Trophoblast cell (in vitro differentiated cells and primary cell): ENCODE results near the gene RLF.
A peak's percentile ranks its signal among the peaks of the same experiment; 100 is the strongest.
"Not testable (repeated sequence)": the region's sequence is repeated elsewhere in the genome, so short reads cannot be mapped to it uniquely, and the experiment has no call there.

Source experiments
- DNase-seq, 2 donors: peaks; one replicate each; pipeline ENCODE4 v3.0.0-alpha.2; 2016
- H2AFZ ChIP-seq: 2 replicates; pipeline ENCODE4 v1.6.1; 2013; ENCODE audit warnings: low read length, moderate library complexity, mild to moderate bottlenecking; ENCODE audit not compliant: insufficient read depth, poor library complexity
- H2AK5ac ChIP-seq: 2 replicates; pipeline ENCODE4 v1.6.1; 2013; ENCODE audit warnings: mild to moderate bottlenecking, low read length
- H2BK120ac ChIP-seq: 2 replicates; pipeline ENCODE4 v1.6.1; 2013; ENCODE audit warnings: low read length, mild to moderate bottlenecking, moderate library complexity; ENCODE audit not compliant: insufficient read depth, poor library complexity
- H2BK12ac ChIP-seq: 2 replicates; pipeline ENCODE4 v1.6.1; 2013; ENCODE audit warnings: mild to moderate bottlenecking, low read length, moderate library complexity
- H2BK5ac ChIP-seq: 2 replicates; pipeline ENCODE4 v1.6.1; 2013; ENCODE audit warnings: low read length, low read depth, moderate library complexity, mild to moderate bottlenecking; ENCODE audit not compliant: poor library complexity
- H3K14ac ChIP-seq: 2 replicates; pipeline ENCODE4 v1.6.1; 2013; ENCODE audit warnings: mild to moderate bottlenecking, low read length
- H3K18ac ChIP-seq: 2 replicates; pipeline ENCODE4 v1.6.1; 2013; ENCODE audit warnings: mild to moderate bottlenecking, low read length
- H3K23ac ChIP-seq: 2 replicates; pipeline ENCODE4 v1.6.1; 2013; ENCODE audit warnings: low read length
- H3K27ac ChIP-seq: 2 replicates; pipeline ENCODE4 v1.5.1; 2013; ENCODE audit warnings: low read depth, mild to moderate bottlenecking, inconsistent platforms, low read length, moderate library complexity
- H3K27me3 ChIP-seq: 2 replicates; pipeline ENCODE4 v1.6.1; 2013; ENCODE audit warnings: inconsistent platforms, mild to moderate bottlenecking, low read length, moderate library complexity; ENCODE audit not compliant: insufficient read depth
- H3K36me3 ChIP-seq, 2 experiments: 1 replicate in 1 of 2; 2 replicates in 1 of 2; pipeline ENCODE4 v1.6.1; 2013; ENCODE audit warnings: low read length in 2 of 2, mild to moderate bottlenecking in 2 of 2, moderate library complexity in 1 of 2; ENCODE audit not compliant: insufficient read depth in 2 of 2, control insufficient read depth in 1 of 2
- H3K4ac ChIP-seq: 2 replicates; pipeline ENCODE4 v1.6.1; 2013; ENCODE audit warnings: low read depth, mild to moderate bottlenecking, low read length, moderate library complexity
- H3K4me1 ChIP-seq, 2 experiments: 1 replicate in 1 of 2; 2 replicates in 1 of 2; pipeline ENCODE4 v1.6.1; 2013; ENCODE audit warnings: low read length in 2 of 2, mild to moderate bottlenecking in 2 of 2, moderate library complexity in 1 of 2; ENCODE audit not compliant: insufficient read depth in 2 of 2, control insufficient read depth in 1 of 2
- H3K4me2 ChIP-seq: 2 replicates; pipeline ENCODE4 v1.6.1; 2013; ENCODE audit warnings: inconsistent platforms, mild to moderate bottlenecking, low read length, moderate library complexity
- H3K4me3 ChIP-seq: 2 replicates; pipeline ENCODE4 v1.5.1; 2013; ENCODE audit warnings: mild to moderate bottlenecking, low read depth, low read length, inconsistent platforms
- H3K79me1 ChIP-seq: one replicate; pipeline ENCODE4 v1.6.1; 2013; ENCODE audit warnings: low read length
- H3K79me2 ChIP-seq: 2 replicates; pipeline ENCODE4 v1.6.1; 2013; ENCODE audit warnings: low read length, mild to moderate bottlenecking; ENCODE audit not compliant: control insufficient read depth, insufficient read depth, poor library complexity
- H3K9ac ChIP-seq: 2 replicates; pipeline ENCODE4 v1.6.1; 2013; ENCODE audit warnings: mild to moderate bottlenecking, low read length
- H3K9me3 ChIP-seq: 2 replicates; pipeline ENCODE4 v1.6.1; 2013; ENCODE audit warnings: low read depth, mild to moderate bottlenecking, control low read depth, inconsistent platforms, low read length; ENCODE audit not compliant: insufficient read depth
- H4K12ac ChIP-seq: 2 replicates; pipeline ENCODE4 v1.6.1; 2013; ENCODE audit warnings: low read depth, mild to moderate bottlenecking, low read length, moderate library complexity
- H4K8ac ChIP-seq: 2 replicates; pipeline ENCODE4 v1.6.1; 2013; ENCODE audit warnings: low read depth, mild to moderate bottlenecking, low read length, moderate library complexity
- H4K91ac ChIP-seq: one replicate; pipeline ENCODE4 v1.6.1; 2013; ENCODE audit warnings: low read depth, mild to moderate bottlenecking, low read length, moderate library complexity
- WGBS: extraction: QIAGEN DNeasy Blood & Tissue Kit; methylation state at CpG from one replicate; pipeline ENCODE4 v1.1.7; 2013; ENCODE audit warnings: missing lambda C conversion rate; ENCODE audit not compliant: insufficient read length, insufficient coverage; ENCODE audit errors: extremely low coverage; 5-methylcytosine and 5-hydroxymethylcytosine counted together

RLF gene

GRCh38 chr1:40187399-40187798 lies 26.2 kb downstream of the RLF start:
- Histone ChIP-seq H3K14ac (no peak overlapping the region), H3K27me3 (no peaks in the 10 kb centered on the region), H3K79me1 (no peaks in the 10 kb centered on the region), H4K8ac (no peak overlapping the region), H3K27ac (no peak overlapping the region), H2BK5ac (no peak overlapping the region), H3K9me3 (no peaks in the 10 kb centered on the region), H2AFZ (no peak overlapping the region), H3K4me2 (no peak overlapping the region), H3K4ac (no peak overlapping the region), H2BK120ac (no peak overlapping the region), H3K79me2 (peaks cover 3% of the 10 kb centered on the region), H3K9ac (no peak overlapping the region), H4K12ac (no peak overlapping the region), H4K91ac (no peak overlapping the region), H3K4me1 (no peaks in the 10 kb centered on the region), H3K23ac (no peak overlapping the region), H2AK5ac (no peak overlapping the region), H3K18ac (no peak overlapping the region), H2BK12ac (no peak overlapping the region), H3K4me3 (no peak overlapping the region), H3K36me3 (peaks cover 5 to 6% of the 10 kb centered on the region in 2 experiments)
- WGBS: no CpG with 5 or more reads among the region's 1 CpG
- DNase-seq: peak in 1 of 2 donors; percentile 43

GRCh38 chr1:40194639-40195038 lies 33.5 kb downstream of the RLF start:
- not testable (repeated sequence) for H3K18ac ChIP-seq, H3K23ac ChIP-seq, H4K8ac ChIP-seq, H2BK120ac ChIP-seq, H4K12ac ChIP-seq, H2BK12ac ChIP-seq, H3K27ac ChIP-seq, H3K79me2 ChIP-seq, H3K4me3 ChIP-seq, H2AK5ac ChIP-seq, H2BK5ac ChIP-seq, H3K9me3 ChIP-seq, H3K36me3 ChIP-seq, H2AFZ ChIP-seq, H3K79me1 ChIP-seq, H3K27me3 ChIP-seq, H3K9ac ChIP-seq, DNase-seq, H3K4me1 ChIP-seq, H3K4me2 ChIP-seq, H4K91ac ChIP-seq, H3K4ac ChIP-seq, H3K14ac ChIP-seq
- WGBS: no CpG with 5 or more reads among the region's 6 CpGs

GRCh38 chr1:40197656-40198055 lies 36.5 kb downstream of the RLF start:
- Histone ChIP-seq H3K4me1 (no peaks in the 10 kb centered on the region), H3K23ac (no peak overlapping the region), H3K4me3 (no peak overlapping the region), H4K12ac (no peak overlapping the region), H3K18ac (no peak overlapping the region), H3K4me2 (no peak overlapping the region), H2BK12ac (no peak overlapping the region), H2BK120ac (no peak overlapping the region), H4K8ac (no peak overlapping the region), H3K27me3 (no peaks in the 10 kb centered on the region), H2AFZ (no peak overlapping the region), H3K36me3 (peaks cover 2 to 5% of the 10 kb centered on the region in 2 experiments), H3K79me1 (no peaks in the 10 kb centered on the region), H3K9me3 (no peaks in the 10 kb centered on the region), H3K9ac (no peak overlapping the region), H3K4ac (no peak overlapping the region), H2AK5ac (no peak overlapping the region), H3K79me2 (no peaks in the 10 kb centered on the region), H2BK5ac (no peak overlapping the region), H3K14ac (no peak overlapping the region), H3K27ac (no peak overlapping the region), H4K91ac (no peak overlapping the region)
- no CpG with 5 or more reads among the region's 1 CpG for WGBS
- no peak for DNase-seq

- H3K18ac ChIP-seq: no peak overlapping the region
- no peak overlapping the region for H2BK12ac ChIP-seq
- no peak overlapping the region for H3K14ac ChIP-seq
- no peak overlapping the region for H3K27ac ChIP-seq
- peaks cover 5% of the 10 kb centered on the region in 2 experiments for H3K36me3 ChIP-seq
- H3K4me3 ChIP-seq: no peak overlapping the region
- H2AFZ ChIP-seq: no peak overlapping the region
- no peak overlapping the region for H4K8ac ChIP-seq
- no peak overlapping the region for H2BK5ac ChIP-seq
- H4K91ac ChIP-seq: no peak overlapping the region
- no peak overlapping the region for H3K4me2 ChIP-seq
- H4K12ac ChIP-seq: no peak overlapping the region
- H3K79me1 ChIP-seq: no peaks in the 10 kb centered on the region
- H3K4ac ChIP-seq: no peak overlapping the region
- H3K9me3 ChIP-seq: no peaks in the 10 kb centered on the region
- no peak overlapping the region for H3K23ac ChIP-seq
- no peak for DNase-seq
- H3K4me1 ChIP-seq: no peaks in the 10 kb centered on the region
- H3K27me3 ChIP-seq: no peaks in the 10 kb centered on the region
- no peak overlapping the region for H2AK5ac ChIP-seq
- no peak overlapping the region for H3K9ac ChIP-seq
- H2BK120ac ChIP-seq: no peak overlapping the region
- WGBS: no CpG with 5 or more reads among the region's 3 CpGs
- no peaks in the 10 kb centered on the region for H3K79me2 ChIP-seq
Measured at GRCh38 chr1:40199126-40199525, 37.9 kb downstream of the RLF start.
